ENCODE data around the gene TCAIM.
"Not testable (repeated sequence)": the region's sequence is repeated elsewhere in the genome, so short reads cannot be mapped to it uniquely, and the experiment has no call there.

TCAIM gene

GRCh38 chr3:44338010-44338827, at the start of gene TCAIM:
Gene TCAIM (plus strand): TSS chr3:44338766. CDS start chr3:44354783, 16,017 bp downstream.
- peak; percentile 97 for DNase-seq

GRCh38 chr3:44289882-44290462, 48.6 kb upstream of the TCAIM start:
- DNase-seq, result no peak

- no peak for DNase-seq
These were observed 46.3 kb upstream of the TCAIM start for GRCh38 chr3:44292276-44292675.

GRCh38 chr3:44292947-44293346, 45.6 kb upstream of the TCAIM start:
- DNase-seq, result no peak

GRCh38 chr3:44297255-44297654, 41.3 kb upstream of the TCAIM start:
- no peak for DNase-seq

GRCh38 chr3:44301746-44302145, 36.8 kb upstream of the TCAIM start:
- no peak for DNase-seq

GRCh38 chr3:44309500-44309899, 29.1 kb upstream of the TCAIM start:
- DNase-seq, result no peak

GRCh38 chr3:44318891-44319311, 19.7 kb upstream of the TCAIM start:
- DNase-seq, result no peak

- DNase-seq, result no peak
These were observed 17.2 kb upstream of the TCAIM start for GRCh38 chr3:44321335-44321734.

- DNase-seq, result no peak
These were observed 15.1 kb upstream of the TCAIM start for GRCh38 chr3:44323341-44323955.

GRCh38 chr3:44324584-44324983, 14.0 kb upstream of the TCAIM start:
- DNase-seq, result no peak

- no peak for DNase-seq
These were observed 12.5 kb upstream of the TCAIM start for GRCh38 chr3:44326019-44326418.

GRCh38 chr3:44326515-44326914, 12.1 kb upstream of the TCAIM start:
- no peak for DNase-seq

- DNase-seq, result no peak
These were observed 8.6 kb upstream of the TCAIM start for GRCh38 chr3:44329946-44330345.

GRCh38 chr3:44330444-44330843, 8.1 kb upstream of the TCAIM start:
- DNase-seq, result no peak

- no peak for DNase-seq
These were observed 4.2 kb upstream of the TCAIM start for GRCh38 chr3:44334326-44334725.

- no peak for DNase-seq
These were observed 1.2 kb upstream of the TCAIM start for GRCh38 chr3:44337248-44337785.

GRCh38 chr3:44338828-44339127, 212 bp downstream of the TCAIM start:
- no peak for DNase-seq

- DNase-seq, result no peak
These were observed 853 bp downstream of the TCAIM start for GRCh38 chr3:44339181-44340057.

- no peak for DNase-seq
These were observed 1.5 kb downstream of the TCAIM start for GRCh38 chr3:44340058-44340395.

GRCh38 chr3:44342176-44342790, 3.7 kb downstream of the TCAIM start:
- DNase-seq, result no peak

- no peak for DNase-seq
These were observed 4.9 kb downstream of the TCAIM start for GRCh38 chr3:44343421-44343820.

GRCh38 chr3:44346590-44346989, 8.0 kb downstream of the TCAIM start:
- not testable (repeated sequence) for DNase-seq

All from activated CD8-positive, alpha-beta memory T cell treated with anti-CD3 and anti-CD28 coated beads, Interleukin-2, amount 50 U/mL, for 48 hours (primary cell).